IMR-90 (cell line): ENCODE data around the gene EID3. TPM values are rescaled to one million over a fixed set of nuclear protein-coding genes. Genes with fewer than 3 reads are reported as not detected.

Experiments used
- ATAC-seq: fragments of 200-7000 bp; cut with Tn5 transposase; 2 replicates; pipeline ENCODE4 v1.9.1; 2020; ENCODE audit warnings: low read depth, mild to moderate bottlenecking, moderate library complexity
- BruUV-seq: library from RNA; stranded (reverse); fragments of 400-500 nt; replicated peaks from 2 replicates; lab custom pipeline; 2021; lab: Mats Ljungman, UMichigan
- CTCF ChIA-PET: fragments of 300-600 bp; formaldehyde crosslinking; extraction: SDS; loops from one replicate; lab custom pipeline; 2021; ENCODE audit warnings: antibody characterized with exemption; lab: Yijun Ruan, JAX
- POLR2A ChIA-PET: fragments of 300-600 bp; sonication (Branson Sonifier 250); formaldehyde crosslinking; loops from one replicate; lab custom pipeline; 2022; ENCODE audit warnings: antibody characterized with exemption; ENCODE audit not compliant: unreplicated experiment; lab: Charles Lee
- DNase-seq: peaks from one replicate; pipeline ENCODE4 v3.0.0; 2013
- H2AFZ ChIP-seq: replicated peaks from 2 replicates; pipeline ENCODE3; 2013; ENCODE audit warnings: low read length, mild to moderate bottlenecking; ENCODE audit not compliant: poor library complexity
- H2AK5ac ChIP-seq: 2 replicates; pipeline ENCODE4 v1.6.1; 2013; ENCODE audit warnings: low read depth, low read length, inconsistent platforms
- H2AK9ac ChIP-seq: replicated peaks from 2 replicates; pipeline ENCODE3; 2013; ENCODE audit warnings: mild to moderate bottlenecking, low read depth, low read length, moderate library complexity; ENCODE audit not compliant: poor library complexity
- H2BK120ac ChIP-seq: 2 replicates; pipeline ENCODE4 v1.6.1; 2013; ENCODE audit warnings: low read depth, low read length, inconsistent platforms
- H2BK15ac ChIP-seq: 3 replicates; pipeline ENCODE4 v1.6.1; 2013; ENCODE audit warnings: low read depth, low read length, inconsistent platforms
- H2BK20ac ChIP-seq: 2 replicates; pipeline ENCODE4 v1.6.1; 2013; ENCODE audit warnings: low read depth, mild to moderate bottlenecking, inconsistent platforms, low read length, moderate library complexity
- H2BK5ac ChIP-seq: 2 replicates; pipeline ENCODE4 v1.6.1; 2013; ENCODE audit warnings: mild to moderate bottlenecking, low read depth, low read length, inconsistent platforms; ENCODE audit not compliant: poor library complexity, severe bottlenecking
- H3K14ac ChIP-seq: replicated peaks from 2 replicates; pipeline ENCODE4 v1.6.1; 2013; ENCODE audit warnings: low read depth, low read length, inconsistent platforms
- H3K18ac ChIP-seq: 2 replicates; pipeline ENCODE4 v1.6.1; 2013; ENCODE audit warnings: low read depth, low read length, control low read depth
- H3K23ac ChIP-seq: 2 replicates; pipeline ENCODE4 v1.6.1; 2013; ENCODE audit warnings: low read depth, low read length, inconsistent platforms
- H3K27ac ChIP-seq: 2 replicates; pipeline ENCODE4 v1.5.1; 2013; ENCODE audit warnings: mild to moderate bottlenecking, control low read depth, low read length; ENCODE audit not compliant: insufficient read depth
- H3K27me3 ChIP-seq: 2 replicates; pipeline ENCODE4 v1.6.1; 2013; ENCODE audit warnings: low read length; ENCODE audit not compliant: control insufficient read depth, insufficient read depth
- H3K36me3 ChIP-seq: 2 replicates; pipeline ENCODE4 v1.6.1; 2013; ENCODE audit warnings: low read length, mixed read lengths; ENCODE audit not compliant: control insufficient read depth, insufficient read depth
- H3K4ac ChIP-seq: 2 replicates; pipeline ENCODE4 v1.6.1; 2013; ENCODE audit warnings: low read depth, low read length, inconsistent platforms
- H3K4me1 ChIP-seq: 2 replicates; pipeline ENCODE4 v1.6.1; 2013; ENCODE audit warnings: low read length, mixed read lengths; ENCODE audit not compliant: control insufficient read depth, insufficient read depth
- H3K4me2 ChIP-seq: 2 replicates; pipeline ENCODE4 v1.6.1; 2013; ENCODE audit warnings: low read depth, mild to moderate bottlenecking, control low read depth, low read length, moderate library complexity
- H3K4me3 ChIP-seq: 2 replicates; pipeline ENCODE4 v1.5.1; 2013; ENCODE audit warnings: low read depth, mild to moderate bottlenecking, control low read depth, low read length, moderate library complexity; ENCODE audit not compliant: insufficient read depth
- H3K56ac ChIP-seq: 2 replicates; pipeline ENCODE4 v1.6.1; 2013; ENCODE audit warnings: low read length, inconsistent platforms; ENCODE audit not compliant: insufficient read depth; ENCODE audit errors: extremely low read depth
- H3K79me1 ChIP-seq, 2 experiments: 2 replicates each; pipeline ENCODE4 v1.6.1; 2013; ENCODE audit warnings: low read length in 2 of 2, inconsistent platforms in 1 of 2, low read depth in 1 of 2
- H3K9ac ChIP-seq: 2 replicates; pipeline ENCODE4 v1.6.1; 2013; ENCODE audit warnings: low read depth, low read length, control low read depth
- H3K9me1 ChIP-seq: 2 replicates; pipeline ENCODE4 v1.6.1; 2013; ENCODE audit warnings: low read length, inconsistent platforms; ENCODE audit not compliant: insufficient read depth
- H3K9me3 ChIP-seq: 2 replicates; pipeline ENCODE4 v1.6.1; 2013; ENCODE audit warnings: low read length; ENCODE audit not compliant: control insufficient read depth, insufficient read depth
- H4K20me1 ChIP-seq: 2 replicates; pipeline ENCODE4 v1.6.1; 2013; ENCODE audit warnings: low read length, inconsistent platforms; ENCODE audit not compliant: insufficient read depth
- H4K5ac ChIP-seq: 2 replicates; pipeline ENCODE4 v1.6.1; 2013; ENCODE audit warnings: mild to moderate bottlenecking, low read depth, low read length, control low read depth
- H4K8ac ChIP-seq, 2 experiments: 2 replicates each; pipeline ENCODE4 v1.6.1; 2013; ENCODE audit warnings: low read depth in 2 of 2, low read length in 2 of 2, control low read depth in 1 of 2, inconsistent platforms in 1 of 2
- H4K91ac ChIP-seq: 2 replicates; pipeline ENCODE4 v1.6.1; 2013; ENCODE audit warnings: low read depth, low read length, inconsistent platforms; ENCODE audit not compliant: insufficient read depth
- BHLHE40 ChIP-seq: fragments of 150-350 bp; IDR thresholded peaks from 2 replicates; pipeline ENCODE4 v1.6.1; 2016; ENCODE audit warnings: mild to moderate bottlenecking, low read depth, low read length
- CEBPB ChIP-seq: IDR thresholded peaks from 2 replicates; pipeline ENCODE4 v1.6.1; 2012; ENCODE audit warnings: low read depth, low read length, improper control_type of control experiment
- CHD1 ChIP-seq: IDR thresholded peaks from 2 replicates; pipeline ENCODE4 v1.6.1; 2012; ENCODE audit warnings: low read depth, low read length, improper control_type of control experiment
- FOS ChIP-seq: fragments of 150-350 bp; IDR thresholded peaks from 2 replicates; pipeline ENCODE4 v1.6.1; 2016; ENCODE audit warnings: low read depth, low read length
- MAFK ChIP-seq: IDR thresholded peaks from 2 replicates; pipeline ENCODE4 v1.6.1; 2012; ENCODE audit warnings: low read depth, low read length, improper control_type of control experiment
- MAZ ChIP-seq: IDR thresholded peaks from 2 replicates; pipeline ENCODE4 v1.6.1; 2012; ENCODE audit warnings: low read depth, mild to moderate bottlenecking, low read length, improper control_type of control experiment, moderate library complexity, borderline replicate concordance
- MXI1 ChIP-seq: IDR thresholded peaks from 2 replicates; pipeline ENCODE4 v1.6.1; 2012; ENCODE audit warnings: low read depth, mild to moderate bottlenecking, low read length, moderate library complexity, borderline replicate concordance
- NFE2L2 ChIP-seq: fragments of 150-350 bp; IDR thresholded peaks from 2 replicates; pipeline ENCODE4 v1.6.1; 2016; ENCODE audit warnings: low read depth, mild to moderate bottlenecking, low read length
- POLR2A ChIP-seq: IDR thresholded peaks from 2 replicates; pipeline ENCODE4 v1.6.1; 2012; ENCODE audit warnings: mild to moderate bottlenecking, low read depth, low read length
- RAD21 ChIP-seq: IDR thresholded peaks from 2 replicates; pipeline ENCODE4 v1.6.1; 2012; ENCODE audit warnings: low read length, improper control_type of control experiment
- RCOR1 ChIP-seq: IDR thresholded peaks from 2 replicates; pipeline ENCODE4 v1.6.1; 2012; ENCODE audit warnings: mild to moderate bottlenecking, low read length, improper control_type of control experiment; ENCODE audit not compliant: insufficient replicate concordance
- RFX5 ChIP-seq: IDR thresholded peaks from 2 replicates; pipeline ENCODE4 v1.8.0; 2012; ENCODE audit warnings: low read depth, mild to moderate bottlenecking, low read length, moderate library complexity
- SMC3 ChIP-seq: fragments of 150-350 bp; IDR thresholded peaks from 2 replicates; pipeline ENCODE4 v1.6.1; 2016; ENCODE audit warnings: low read depth, mild to moderate bottlenecking, antibody characterized with exemption, low read length, moderate library complexity
- USF2 ChIP-seq: fragments of 150-350 bp; IDR thresholded peaks from 2 replicates; pipeline ENCODE4 v1.6.1; 2017; ENCODE audit warnings: mild to moderate bottlenecking, antibody characterized with exemption, low read length, low read depth
- WGBS, 2 experiments: methylation state at CpG; one replicate each; pipeline versions ENCODE4 v1.1.5 to v1.1.7; 2013; ENCODE audit warnings: missing lambda C conversion rate in 2 of 2; ENCODE audit not compliant: insufficient read length in 1 of 2; ENCODE audit errors: extremely low coverage in 2 of 2; 5-methylcytosine and 5-hydroxymethylcytosine counted together
- dilution Hi-C: fragments of 300-500 bp; cut with HindIII; formaldehyde crosslinking; loops from one replicate; pipeline ENCODE4 v1.14.3; 2018; ENCODE audit warnings: low sequenced_read_pairs; ENCODE audit not compliant: unreplicated experiment
- in situ Hi-C: fragments of 300-500 bp; cut with MboI; formaldehyde crosslinking; loops from 3 replicates; pipeline ENCODE4 v1.14.3; 2019; ENCODE audit warnings: low sequenced_read_pairs, inconsistent platforms, mixed read lengths
- intact Hi-C: fragments of 100-400 bp; cut with micrococcal nuclease; formaldehyde crosslinking; loops from 2 replicates; pipeline ENCODE4 v1.10.0; 2022
- polyA plus RNA-seq, 3 experiments: library from polyadenylated mRNA; depleted of rRNA; stranded (reverse); fragments of >200 nt; gene quantifications; 2 replicates each; pipeline ENCODE4 v1.2.3, GENCODE V29; 2012; ENCODE audit warnings: low replicate concordance in 1 of 3
- total RNA-seq: library from RNA; depleted of rRNA; stranded (reverse); fragments of >200 nt; gene quantifications from 2 replicates; pipeline ENCODE4 v1.2.3, GENCODE V29; 2012
- TF ChIP-seq, protein P1 (sequence below): fragments of 150-350 bp; IDR thresholded peaks from 2 replicates; pipeline ENCODE4 v1.6.1; 2016; ENCODE audit warnings: low read depth, mild to moderate bottlenecking, low read length, moderate library complexity, borderline replicate concordance
- TF ChIP-seq, protein P2 (sequence below): conservative IDR thresholded peaks from 2 replicates; pipeline ENCODE4 v1.5.1; 2012; ENCODE audit warnings: mild to moderate bottlenecking, low read depth, low read length, improper control_type of control experiment

The EID3 gene
- total and polyA plus RNA-seq, 2 of the 4 experiments (the other 2 are of a cell fraction), result 2.2 to 4.1 TPM

GRCh38 chr12:104342635-104343249, 39.2 kb downstream of the EID3 start:
- in situ Hi-C loops (no loop called here), intact Hi-C loops (no loop called here), dilution Hi-C loops (no loop called here)
- peaks cover 7% of the 10 kb centered on the region; the same call in 1 of the 2 replicates for H3K4me1 ChIP-seq
- no peak overlapping the region for H2BK20ac ChIP-seq
- no peak overlapping the region for H3K9ac ChIP-seq
- H3K27me3 ChIP-seq, result no peaks in the 10 kb centered on the region
- no peaks in the 10 kb centered on the region for H3K9me3 ChIP-seq
- H3K23ac ChIP-seq, result no peak overlapping the region
- no peak overlapping the region for H2BK120ac ChIP-seq
- no peak overlapping the region for H3K18ac ChIP-seq
- WGBS, 2 experiments, result 95% methylated on average over 9 of the region's 12 CpGs; no CpG with 5 or more reads in 1 of the 2 experiments
- H3K4me3 ChIP-seq, result no peak overlapping the region
- ATAC-seq, result no peak
- no peak overlapping the region for H4K91ac ChIP-seq
- CTCF ChIA-PET, result no interaction called here
- H3K56ac ChIP-seq, result no peak overlapping the region
- H2BK15ac ChIP-seq, result no peak overlapping the region
- peaks cover 83% of the 10 kb centered on the region for H4K20me1 ChIP-seq
- DNase-seq, result no peak
- no peak overlapping the region for H2AFZ ChIP-seq
- no peak overlapping the region for H4K5ac ChIP-seq
- H3K79me1 ChIP-seq, result peaks cover 50 to 67% of the 10 kb centered on the region in 2 experiments
- peaks cover 11% of the 10 kb centered on the region for H3K9me1 ChIP-seq
- H2BK5ac ChIP-seq, result no peak overlapping the region
- BruUV-seq, result no TSS peak
- no peak overlapping the region for H3K4ac ChIP-seq
- H3K14ac ChIP-seq, result no peak overlapping the region; the same call in 1 of the 2 replicates
- POLR2A ChIA-PET, result no interaction called here
- H4K8ac ChIP-seq, result no peak overlapping the region
- no peak overlapping the region for H3K4me2 ChIP-seq
- peaks cover 67% of the 10 kb centered on the region for H3K36me3 ChIP-seq
- no peak overlapping the region for H3K27ac ChIP-seq
- no peak overlapping the region for H2AK9ac ChIP-seq
- H2AK5ac ChIP-seq, result no peak overlapping the region
- no peak for TF ChIP-seq RAD21
- no peak for TF ChIP-seq CEBPB
- TF ChIP-seq RFX5, result no peak
- TF ChIP-seq MAFK, result no peak
- no peak for TF ChIP-seq POLR2A
- TF ChIP-seq USF2, result no peak
- no peak for TF ChIP-seq SMC3
- no peak for TF ChIP-seq BHLHE40
- no peak for TF ChIP-seq NFE2L2
- no peak for TF ChIP-seq FOS
- TF ChIP-seq RCOR1, result no peak
- TF ChIP-seq, protein P1, sequence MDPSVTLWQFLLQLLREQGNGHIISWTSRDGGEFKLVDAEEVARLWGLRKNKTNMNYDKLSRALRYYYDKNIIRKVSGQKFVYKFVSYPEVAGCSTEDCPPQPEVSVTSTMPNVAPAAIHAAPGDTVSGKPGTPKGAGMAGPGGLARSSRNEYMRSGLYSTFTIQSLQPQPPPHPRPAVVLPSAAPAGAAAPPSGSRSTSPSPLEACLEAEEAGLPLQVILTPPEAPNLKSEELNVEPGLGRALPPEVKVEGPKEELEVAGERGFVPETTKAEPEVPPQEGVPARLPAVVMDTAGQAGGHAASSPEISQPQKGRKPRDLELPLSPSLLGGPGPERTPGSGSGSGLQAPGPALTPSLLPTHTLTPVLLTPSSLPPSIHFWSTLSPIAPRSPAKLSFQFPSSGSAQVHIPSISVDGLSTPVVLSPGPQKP, result no peak
- TF ChIP-seq MAZ, result no peak
- TF ChIP-seq, protein P2, sequence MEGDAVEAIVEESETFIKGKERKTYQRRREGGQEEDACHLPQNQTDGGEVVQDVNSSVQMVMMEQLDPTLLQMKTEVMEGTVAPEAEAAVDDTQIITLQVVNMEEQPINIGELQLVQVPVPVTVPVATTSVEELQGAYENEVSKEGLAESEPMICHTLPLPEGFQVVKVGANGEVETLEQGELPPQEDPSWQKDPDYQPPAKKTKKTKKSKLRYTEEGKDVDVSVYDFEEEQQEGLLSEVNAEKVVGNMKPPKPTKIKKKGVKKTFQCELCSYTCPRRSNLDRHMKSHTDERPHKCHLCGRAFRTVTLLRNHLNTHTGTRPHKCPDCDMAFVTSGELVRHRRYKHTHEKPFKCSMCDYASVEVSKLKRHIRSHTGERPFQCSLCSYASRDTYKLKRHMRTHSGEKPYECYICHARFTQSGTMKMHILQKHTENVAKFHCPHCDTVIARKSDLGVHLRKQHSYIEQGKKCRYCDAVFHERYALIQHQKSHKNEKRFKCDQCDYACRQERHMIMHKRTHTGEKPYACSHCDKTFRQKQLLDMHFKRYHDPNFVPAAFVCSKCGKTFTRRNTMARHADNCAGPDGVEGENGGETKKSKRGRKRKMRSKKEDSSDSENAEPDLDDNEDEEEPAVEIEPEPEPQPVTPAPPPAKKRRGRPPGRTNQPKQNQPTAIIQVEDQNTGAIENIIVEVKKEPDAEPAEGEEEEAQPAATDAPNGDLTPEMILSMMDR, result no peak
- no peak for TF ChIP-seq CHD1
- no peak for TF ChIP-seq MXI1
